DOHH2 (cell line): ENCODE measurements around the gene RNASE13.
A peak's percentile ranks its signal among the peaks of the same experiment; 100 is the strongest.

ENCODE experiments used
- H3F3A ChIP-seq: fragments of 200-600 bp; sonication (generic), shearing (Covaris generic); 2 replicates; pipeline ENCODE4 v1.6.0; 2016; ENCODE audit warnings: antibody characterized with exemption, mild to moderate bottlenecking; ENCODE audit not compliant: control insufficient read depth, insufficient read depth
- H3K27ac ChIP-seq: fragments of 200-600 bp; sonication (generic); 2 replicates; pipeline ENCODE4 v1.5.1; 2014; ENCODE audit warnings: low read depth, mild to moderate bottlenecking, low read length, moderate library complexity
- H3K27me3 ChIP-seq: fragments of 200-600 bp; sonication (generic); 2 replicates; pipeline ENCODE4 v1.6.1; 2014; ENCODE audit warnings: mild to moderate bottlenecking, low read length, mixed read lengths; ENCODE audit not compliant: control insufficient read depth
- H3K36me3 ChIP-seq: fragments of 200-600 bp; sonication (generic); 2 replicates; pipeline ENCODE4 v1.6.1; 2014; ENCODE audit warnings: mild to moderate bottlenecking, low read length, moderate library complexity, mixed read lengths; ENCODE audit not compliant: control insufficient read depth
- H3K4me1 ChIP-seq: fragments of 200-600 bp; sonication (generic); 2 replicates; pipeline ENCODE4 v1.6.1; 2014; ENCODE audit warnings: mild to moderate bottlenecking, low read length, mixed read lengths; ENCODE audit not compliant: control insufficient read depth
- H3K4me2 ChIP-seq: fragments of 200-600 bp; sonication (generic); 2 replicates; pipeline ENCODE4 v1.6.0; 2014; ENCODE audit warnings: mild to moderate bottlenecking, low read length, moderate library complexity
- H3K4me3 ChIP-seq: fragments of 200-600 bp; sonication (generic); 2 replicates; pipeline ENCODE4 v1.5.1; 2014; ENCODE audit warnings: mild to moderate bottlenecking, low read length, mixed read lengths
- H3K79me2 ChIP-seq: fragments of 200-600 bp; sonication (generic); 2 replicates; pipeline ENCODE4 v1.6.1; 2014; ENCODE audit warnings: mild to moderate bottlenecking, low read length, mixed read lengths; ENCODE audit not compliant: control insufficient read depth
- H3K9me2 ChIP-seq: fragments of 200-600 bp; sonication (generic); replicated peaks from 2 replicates; pipeline ENCODE4 v1.6.1; 2014; ENCODE audit warnings: mild to moderate bottlenecking, low read length, mixed read lengths; ENCODE audit not compliant: control insufficient read depth
- H3K9me3 ChIP-seq: fragments of 200-600 bp; sonication (generic); 2 replicates; pipeline ENCODE4 v1.6.1; 2014; ENCODE audit warnings: antibody characterized with exemption, low read length, mixed read lengths; ENCODE audit not compliant: control insufficient read depth, insufficient read depth
- H4K20me1 ChIP-seq: fragments of 200-600 bp; sonication (generic); 2 replicates; pipeline ENCODE4 v1.6.0; 2014; ENCODE audit warnings: low read depth, mild to moderate bottlenecking, antibody characterized with exemption, low read length, moderate library complexity; ENCODE audit not compliant: control insufficient read depth, insufficient read depth
- CTCF ChIP-seq: fragments of 200-600 bp; sonication (generic); IDR thresholded peaks from one replicate; pipeline ENCODE4 v1.5.1; 2014; ENCODE audit warnings: antibody characterized with exemption, mild to moderate bottlenecking, low read depth, low read length; ENCODE audit not compliant: poor library complexity, severe bottlenecking
- EZH2phosphoT487 ChIP-seq: fragments of 200-600 bp; sonication (generic); IDR thresholded peaks from 2 replicates; pipeline ENCODE4 v1.6.1; 2017; ENCODE audit warnings: borderline replicate concordance, mild to moderate bottlenecking, antibody characterized with exemption, low read length, moderate library complexity, mixed read lengths

The RNASE13 gene

GRCh38 chr14:21071225-21072030 lies 36.8 kb upstream of the RNASE13 start:
- Histone ChIP-seq H4K20me1 (no peaks in the 10 kb centered on the region), H3K4me1 (peaks cover 46% of the 10 kb centered on the region), H3K36me3 (no peaks in the 10 kb centered on the region), H3K4me3 (peak overlapping the region; percentile 67), H3K79me2 (no peaks in the 10 kb centered on the region), H3F3A (peaks cover 8% of the 10 kb centered on the region; the same call in 1 of the 2 replicates), H3K9me3 (no peaks in the 10 kb centered on the region), H3K4me2 (peak overlapping the region; percentile 89), H3K9me2 (no peaks in the 10 kb centered on the region), H3K27me3 (peaks cover 45% of the 10 kb centered on the region), H3K27ac (no peak overlapping the region)
- TF ChIP-seq CTCF: no peak
- no peak for TF ChIP-seq EZH2phosphoT487

- peak overlapping the region; percentile 89 for H3K4me2 ChIP-seq
- H3K79me2 ChIP-seq: no peaks in the 10 kb centered on the region
- H3K9me2 ChIP-seq: no peaks in the 10 kb centered on the region
- H3K27me3 ChIP-seq: peaks cover 50% of the 10 kb centered on the region
- no peaks in the 10 kb centered on the region for H3K9me3 ChIP-seq
- peaks cover 8% of the 10 kb centered on the region; the same call in 1 of the 2 replicates for H3F3A ChIP-seq
- no peaks in the 10 kb centered on the region for H4K20me1 ChIP-seq
- peak overlapping the region; percentile 67 for H3K4me3 ChIP-seq
- no peak overlapping the region for H3K27ac ChIP-seq
- TF ChIP-seq CTCF (no peak), EZH2phosphoT487 (0 out of 2 replicates have a peak, but pooled peaks have one; percentile 53)
- no peaks in the 10 kb centered on the region for H3K36me3 ChIP-seq
- H3K4me1 ChIP-seq: peaks cover 46% of the 10 kb centered on the region
Measured at GRCh38 chr14:21070610-21071224, 36.1 kb upstream of the RNASE13 start.

- H3K79me2 ChIP-seq: no peaks in the 10 kb centered on the region
- H3K9me3 ChIP-seq: no peaks in the 10 kb centered on the region
- peaks cover 46% of the 10 kb centered on the region for H3K4me1 ChIP-seq
- peaks cover 8% of the 10 kb centered on the region; the same call in 1 of the 2 replicates for H3F3A ChIP-seq
- H3K27me3 ChIP-seq: peaks cover 56% of the 10 kb centered on the region
- TF ChIP-seq CTCF: no peak
- no peak for TF ChIP-seq EZH2phosphoT487
- peak within 1 kb of the TSS; percentile 89 for H3K4me2 ChIP-seq
- H3K36me3 ChIP-seq: no peaks in the 10 kb centered on the region
- H3K27ac ChIP-seq: no peak within 1 kb of the TSS
- no peaks in the 10 kb centered on the region for H3K9me2 ChIP-seq
- H3K4me3 ChIP-seq: peak within 1 kb of the TSS; percentile 67
- H4K20me1 ChIP-seq: no peaks in the 10 kb centered on the region
Measured at GRCh38 chr14:21070083-21070609, 35.5 kb upstream of the RNASE13 start, which contains the start of gene ARHGEF40. Gene ARHGEF40 (plus strand): TSS chr14:21070304. CDS start chr14:21070397, 93 bp downstream.
